Caco-2 (cell line): Measurements from ENCODE around the gene AQR. TPM values are rescaled to one million over a fixed set of nuclear protein-coding genes. Genes with fewer than 3 reads are reported as not detected.

Experiments used
- BruUV-seq: library from RNA; stranded (reverse); fragments of 400-500 nt; replicated peaks from 2 replicates; lab custom pipeline; 2021; lab: Mats Ljungman, UMichigan
- CTCF ChIA-PET: fragments of 300-600 bp; sonication (Branson Sonifier 250); formaldehyde crosslinking; loops from one replicate; lab custom pipeline; 2022; ENCODE audit warnings: antibody characterized with exemption; lab: Charles Lee
- POLR2A ChIA-PET: fragments of 300-600 bp; sonication (Branson Sonifier 250); formaldehyde crosslinking; loops from one replicate; lab custom pipeline; 2022; ENCODE audit warnings: antibody characterized with exemption; lab: Charles Lee
- DNase-seq, 2 experiments: peaks; one replicate each; pipeline versions ENCODE4 v3.0.0 to v3.0.0-alpha.2; 2020 to 2022
- H3K27me3 ChIP-seq: replicated peaks from 2 replicates; pipeline ENCODE4 v1.6.0; 2011; ENCODE audit warnings: low read length; ENCODE audit not compliant: control insufficient read depth, insufficient read depth
- H3K36me3 ChIP-seq: 2 replicates; pipeline ENCODE4 v1.5.1; 2011; ENCODE audit warnings: low read length; ENCODE audit not compliant: control insufficient read depth, insufficient read depth
- H3K4me1 ChIP-seq: fragments of 250-450 bp; sonication (Bioruptor Pico); 2 replicates; pipeline ENCODE4 v1.5.1; 2020; ENCODE audit warnings: mild to moderate bottlenecking
- H3K4me3 ChIP-seq: 2 replicates; pipeline ENCODE4 v1.5.1; 2011; ENCODE audit warnings: low read depth, mild to moderate bottlenecking, control low read depth, low read length
- H3K9me3 ChIP-seq: fragments of 250-450 bp; sonication (Bioruptor Pico); 2 replicates; pipeline ENCODE4 v1.5.1; 2020; ENCODE audit warnings: mild to moderate bottlenecking, moderate library complexity
- H3K27ac Mint-ChIP-seq: one replicate; pipeline ENCODE4 v1.8.0; 2022; ENCODE audit warnings: mixed read lengths; ENCODE audit not compliant: unreplicated experiment
- H3K27me3 Mint-ChIP-seq: one replicate; pipeline ENCODE4 v1.8.0; 2022; ENCODE audit warnings: mixed read lengths; ENCODE audit not compliant: insufficient read depth, unreplicated experiment
- H3K36me3 Mint-ChIP-seq: one replicate; pipeline ENCODE4 v1.8.0; 2022; ENCODE audit warnings: mild to moderate bottlenecking, mixed read lengths; ENCODE audit not compliant: insufficient read depth, unreplicated experiment
- H3K4me1 Mint-ChIP-seq: one replicate; pipeline ENCODE4 v1.8.0; 2022; ENCODE audit warnings: low read depth, mixed read lengths; ENCODE audit not compliant: unreplicated experiment
- H3K4me3 Mint-ChIP-seq: one replicate; pipeline ENCODE4 v1.8.0; 2022; ENCODE audit warnings: mild to moderate bottlenecking, moderate library complexity, mixed read lengths; ENCODE audit not compliant: unreplicated experiment
- H3K9me3 Mint-ChIP-seq: one replicate; pipeline ENCODE4 v1.8.0; 2022; ENCODE audit warnings: mixed read lengths; ENCODE audit not compliant: unreplicated experiment
- CTCF ChIP-seq, 2 experiments: fragments of 200-600 bp in 1 of 2; IDR thresholded peaks; 1 replicate in 1 of 2; 2 replicates in 1 of 2; pipeline versions ENCODE4 v1.5.1 to v1.8.0; 2011 to 2022; ENCODE audit warnings: antibody characterized with exemption in 1 of 2, control low read depth in 1 of 2, inconsistent platforms in 1 of 2, low read depth in 1 of 2, low read length in 1 of 2, mild to moderate bottlenecking in 1 of 2, moderate library complexity in 1 of 2; ENCODE audit not compliant: insufficient read depth in 1 of 2, severe bottlenecking in 1 of 2, unreplicated experiment in 1 of 2
- intact Hi-C: fragments of 100-400 bp; cut with micrococcal nuclease; formaldehyde crosslinking; loops from one replicate; pipeline ENCODE4 v1.10.0; 2022; ENCODE audit not compliant: unreplicated experiment
- total RNA-seq: library from RNA; stranded (reverse); gene quantifications from 2 replicates; pipeline ENCODE4 v1.2.3, GENCODE V29; 2022

The AQR gene
- total RNA-seq, 1 experiment from 2014 or later: 27.7 TPM

DNA sequence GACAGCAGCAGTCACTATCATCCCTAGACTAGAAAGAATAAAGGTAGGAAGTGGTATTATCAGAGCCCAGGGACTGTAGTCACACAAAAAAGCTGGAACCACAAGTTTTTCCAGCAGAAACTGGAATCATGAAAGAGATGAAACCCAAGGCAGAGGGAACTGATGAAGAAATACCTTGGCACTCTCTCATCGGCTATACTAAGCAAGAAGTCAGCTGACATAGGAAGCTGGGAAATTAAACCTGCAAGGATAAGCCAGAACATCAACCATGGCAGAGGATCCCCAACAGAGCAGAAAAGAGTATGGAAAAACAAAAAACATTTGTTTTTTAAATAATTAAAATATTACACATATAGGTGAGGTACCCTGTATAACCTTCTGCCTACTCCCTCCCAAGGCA lies 86.5 kb downstream of the AQR start:
- BruUV-seq: no TSS peak

DNA sequence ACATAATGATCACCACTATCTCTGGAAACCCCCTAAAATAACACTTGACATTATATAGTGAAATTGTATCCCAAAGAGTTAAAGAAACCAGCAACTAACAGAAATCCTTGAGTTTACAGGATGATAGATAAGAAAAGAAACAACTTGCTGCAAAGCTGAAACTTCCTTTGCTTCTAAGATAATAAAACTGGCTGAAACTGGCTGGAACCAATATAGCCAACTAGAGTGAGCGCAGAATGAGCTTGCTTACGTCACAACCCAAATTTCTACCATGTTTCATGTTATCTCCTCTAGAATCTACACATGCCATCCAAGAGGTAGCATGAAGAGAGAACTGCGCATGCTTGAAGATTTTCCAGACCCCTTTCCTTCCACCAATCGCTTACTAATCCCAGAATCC lies 90.4 kb downstream of the AQR start:
- H3K4me3 Mint-ChIP-seq: no peak overlapping the region

More for the DNA sequence above, 86.5 kb downstream of the AQR start:
- Mint-ChIP-seq H3K4me3 (no peak overlapping the region), H3K27me3 (no peaks in the 10 kb centered on the region), H3K27ac (no peak overlapping the region), H3K9me3 (no peaks in the 10 kb centered on the region), H3K4me1 (no peaks in the 10 kb centered on the region), H3K36me3 (peaks cover 64% of the 10 kb centered on the region)
- Histone ChIP-seq H3K4me3 (no peak overlapping the region), H3K27me3 (no peaks in the 10 kb centered on the region), H3K9me3 (no peaks in the 10 kb centered on the region), H3K36me3 (no peaks in the 10 kb centered on the region), H3K4me1 (no peaks in the 10 kb centered on the region)
- intact Hi-C loops: no loop called here
- DNase-seq: no peak
- CTCF ChIA-PET: no interaction called here
- POLR2A ChIA-PET: no interaction called here
- no peak for TF ChIP-seq CTCF (IDR thresholded peaks at IDR 0.05; ENCODE audit: insufficient read depth in 1 of 2, low read depth in 1 of 2, low read length in 1 of 2, severe bottlenecking in 1 of 2, unreplicated experiment in 1 of 2)

DNA sequence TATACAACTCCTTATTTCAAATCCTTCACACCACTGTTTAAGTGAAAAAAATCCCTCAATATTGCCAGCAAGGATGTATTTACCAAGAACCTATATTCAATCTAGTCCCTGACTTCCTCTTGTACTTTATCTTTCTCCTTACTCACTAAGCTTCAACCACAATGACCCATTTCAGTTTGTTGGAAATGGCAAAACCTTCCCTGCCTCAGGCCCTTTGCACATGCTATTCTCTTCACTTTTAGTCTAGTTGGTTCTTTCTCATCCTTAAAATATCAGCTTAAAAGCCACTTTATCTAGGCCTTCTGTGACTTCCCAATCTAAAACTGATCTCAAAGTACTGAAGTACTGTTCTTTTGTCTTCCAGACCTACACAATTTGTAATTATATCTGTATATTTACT lies 92.9 kb downstream of the AQR start:
- no peaks in the 10 kb centered on the region for H3K9me3 ChIP-seq
- TF ChIP-seq CTCF (IDR thresholded peaks at IDR 0.05; ENCODE audit: insufficient read depth in 1 of 2, low read depth in 1 of 2, low read length in 1 of 2, severe bottlenecking in 1 of 2, unreplicated experiment in 1 of 2): no peak
- no peak for DNase-seq
- Mint-ChIP-seq H3K36me3 (peaks cover 40% of the 10 kb centered on the region), H3K27me3 (no peaks in the 10 kb centered on the region), H3K9me3 (no peaks in the 10 kb centered on the region), H3K4me3 (no peak overlapping the region), H3K4me1 (no peaks in the 10 kb centered on the region), H3K27ac (no peak overlapping the region)
- ChIA-PET CTCF (no interaction called here), POLR2A (no interaction called here)
- intact Hi-C loops: no loop called here
- no peaks in the 10 kb centered on the region for H3K27me3 ChIP-seq
- no peak overlapping the region for H3K4me3 ChIP-seq
- no peaks in the 10 kb centered on the region for H3K4me1 ChIP-seq
- H3K36me3 ChIP-seq: no peaks in the 10 kb centered on the region; the same call in 1 of the 2 replicates
- BruUV-seq: no TSS peak

More for the DNA sequence above, 90.4 kb downstream of the AQR start:
- POLR2A ChIA-PET: no interaction called here
- H3K9me3 Mint-ChIP-seq: no peaks in the 10 kb centered on the region
- CTCF ChIA-PET: no interaction called here
- no peaks in the 10 kb centered on the region for H3K9me3 ChIP-seq
- no TSS peak for BruUV-seq
- no peaks in the 10 kb centered on the region; the same call in 1 of the 2 replicates for H3K36me3 ChIP-seq
- no peak overlapping the region for H3K4me3 ChIP-seq
- intact Hi-C loops: no loop called here
- no peak for TF ChIP-seq CTCF (IDR thresholded peaks at IDR 0.05; ENCODE audit: insufficient read depth in 1 of 2, low read depth in 1 of 2, low read length in 1 of 2, severe bottlenecking in 1 of 2, unreplicated experiment in 1 of 2)
- H3K36me3 Mint-ChIP-seq: peaks cover 46% of the 10 kb centered on the region
- no peak overlapping the region for H3K27ac Mint-ChIP-seq
- H3K27me3 ChIP-seq: no peaks in the 10 kb centered on the region
- no peaks in the 10 kb centered on the region for H3K4me1 ChIP-seq
- H3K27me3 Mint-ChIP-seq: no peaks in the 10 kb centered on the region
- no peak for DNase-seq
- no peaks in the 10 kb centered on the region for H3K4me1 Mint-ChIP-seq
